ENCODE results near the gene SHLD1.
A peak's percentile ranks its signal among the peaks of the same experiment; 100 is the strongest.

Gene SHLD1

DNA sequence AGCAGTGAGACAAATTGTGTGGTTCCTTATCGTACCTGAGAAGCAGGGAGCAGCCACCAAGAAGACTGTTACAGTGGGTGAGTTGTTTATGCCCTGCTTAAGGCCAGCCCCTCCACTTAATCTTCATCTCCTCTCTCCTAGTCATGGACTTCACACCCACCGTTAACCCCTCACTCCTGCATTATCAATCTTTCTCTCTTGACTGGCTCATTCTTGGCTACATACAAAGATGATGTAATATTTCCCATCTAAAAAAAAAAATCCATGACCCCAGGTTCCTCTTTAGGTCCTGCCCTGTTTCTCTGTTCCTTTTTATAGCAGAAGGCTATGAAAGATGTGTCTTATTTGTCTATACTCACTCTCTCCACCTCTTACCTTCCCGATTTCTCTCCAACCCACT lies 72.4 kb downstream of the SHLD1 start:
- no peak for DNase-seq

DNA sequence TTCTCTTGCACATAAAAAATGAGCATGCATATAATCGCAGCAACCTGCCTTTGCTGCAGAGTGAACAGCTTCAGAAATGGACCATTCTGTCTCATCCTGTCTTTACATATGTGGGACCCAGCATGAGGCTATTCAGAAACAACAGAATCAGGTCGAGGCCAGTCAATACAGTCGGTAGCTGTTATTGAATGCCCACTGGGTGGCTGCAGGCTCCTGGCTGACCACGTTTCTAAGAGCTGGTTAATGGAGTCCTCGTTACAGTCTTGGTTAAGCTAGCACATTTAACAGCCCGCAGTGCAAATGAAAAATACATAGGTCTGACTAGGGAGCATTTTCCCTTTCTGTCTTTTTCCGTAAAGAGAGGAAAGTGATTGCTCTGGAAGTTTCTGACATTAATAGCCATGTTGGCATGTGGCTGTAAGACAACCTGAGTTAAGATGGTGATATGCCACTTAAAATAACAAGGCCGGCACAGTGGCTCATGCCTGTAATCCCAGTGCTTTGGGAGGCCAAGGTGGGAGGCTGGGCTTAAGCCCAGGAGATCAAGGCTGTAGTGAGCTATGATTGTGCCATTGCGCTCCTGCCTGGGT lies 75.0 kb downstream of the SHLD1 start:
- DNase-seq, result no peak

DNA sequence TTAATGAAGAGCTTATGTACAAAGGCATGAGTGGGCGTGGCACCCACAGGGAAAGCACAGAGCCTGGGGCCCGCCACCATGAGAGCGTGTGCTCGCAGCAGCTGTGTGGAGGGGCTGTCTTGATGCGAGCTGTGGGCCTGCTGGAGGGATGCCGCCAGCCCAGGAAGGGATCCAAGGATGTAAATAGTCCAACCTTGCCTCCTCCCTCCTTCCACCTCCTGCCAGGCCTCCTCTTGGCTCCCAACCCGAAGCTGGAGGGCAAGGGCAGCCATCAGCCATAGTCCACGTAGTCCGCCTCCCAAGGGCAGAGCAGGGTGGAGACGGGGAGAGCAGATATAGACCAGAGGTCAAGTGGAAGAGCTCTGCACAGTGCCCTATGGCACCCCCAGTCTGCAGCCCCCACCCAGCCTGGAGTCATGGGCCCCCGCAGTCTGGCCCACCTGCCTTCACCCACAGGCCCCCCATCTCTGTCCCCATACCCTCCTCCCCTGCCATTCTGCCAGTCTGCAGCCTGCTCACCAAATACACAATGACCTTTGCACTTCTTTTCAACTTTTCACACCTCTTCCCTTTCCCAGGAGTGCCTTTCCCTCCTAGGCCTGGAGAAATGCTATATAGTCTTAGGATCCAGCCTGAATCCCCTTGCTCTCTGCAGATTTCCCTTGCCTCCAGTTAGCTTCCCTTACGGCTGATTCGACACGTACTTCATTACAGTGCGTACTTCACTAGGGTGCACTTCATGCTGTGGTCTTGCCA lies 77.1 kb downstream of the SHLD1 start:
- no peak for DNase-seq

DNA sequence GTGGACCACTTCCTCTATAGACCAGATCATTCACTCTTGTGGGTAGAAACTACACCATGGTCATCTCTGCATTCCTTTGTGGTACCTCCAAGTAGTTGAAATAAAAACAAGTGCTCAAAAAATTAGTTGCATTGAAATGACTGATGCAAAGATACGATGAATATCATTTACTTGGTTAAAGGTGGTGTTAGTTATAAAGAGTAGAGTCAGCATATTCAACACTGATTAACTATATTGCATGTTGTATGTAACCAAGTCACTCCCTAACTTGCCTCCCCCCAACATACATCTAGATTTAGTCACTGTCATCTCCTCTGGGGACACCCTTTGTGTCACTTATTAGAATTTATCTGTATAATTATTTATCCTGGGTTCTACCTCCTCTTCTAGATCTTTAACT lies 77.7 kb downstream of the SHLD1 start:
- no peak for DNase-seq

DNA sequence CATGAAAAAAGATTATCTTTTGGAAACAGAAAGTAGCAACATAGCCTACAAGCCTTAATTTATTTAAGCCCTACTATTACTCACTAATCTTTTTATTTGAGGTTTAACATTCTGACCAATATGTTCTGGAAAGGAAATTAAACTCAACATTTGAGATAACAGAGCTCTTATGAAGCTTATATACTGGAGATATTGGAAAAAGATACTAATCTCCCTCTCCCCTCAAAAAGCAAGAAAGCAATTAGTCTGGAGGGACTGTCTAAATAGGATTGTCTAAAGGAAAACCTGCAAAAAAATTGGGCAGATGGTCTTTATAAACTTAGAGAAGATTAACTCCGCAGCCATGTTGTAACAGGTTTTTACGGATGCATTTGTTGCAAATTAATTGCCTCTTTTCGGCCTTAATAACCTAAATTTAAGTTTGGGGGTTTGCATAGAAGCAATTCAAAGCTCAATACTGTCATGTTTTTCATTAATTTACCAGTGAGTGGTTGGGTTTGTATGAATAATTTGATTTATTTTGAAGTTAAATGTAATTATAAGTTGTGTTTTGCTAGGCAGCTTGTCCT lies 79.1 kb downstream of the SHLD1 start:
- no peak for DNase-seq

DNA sequence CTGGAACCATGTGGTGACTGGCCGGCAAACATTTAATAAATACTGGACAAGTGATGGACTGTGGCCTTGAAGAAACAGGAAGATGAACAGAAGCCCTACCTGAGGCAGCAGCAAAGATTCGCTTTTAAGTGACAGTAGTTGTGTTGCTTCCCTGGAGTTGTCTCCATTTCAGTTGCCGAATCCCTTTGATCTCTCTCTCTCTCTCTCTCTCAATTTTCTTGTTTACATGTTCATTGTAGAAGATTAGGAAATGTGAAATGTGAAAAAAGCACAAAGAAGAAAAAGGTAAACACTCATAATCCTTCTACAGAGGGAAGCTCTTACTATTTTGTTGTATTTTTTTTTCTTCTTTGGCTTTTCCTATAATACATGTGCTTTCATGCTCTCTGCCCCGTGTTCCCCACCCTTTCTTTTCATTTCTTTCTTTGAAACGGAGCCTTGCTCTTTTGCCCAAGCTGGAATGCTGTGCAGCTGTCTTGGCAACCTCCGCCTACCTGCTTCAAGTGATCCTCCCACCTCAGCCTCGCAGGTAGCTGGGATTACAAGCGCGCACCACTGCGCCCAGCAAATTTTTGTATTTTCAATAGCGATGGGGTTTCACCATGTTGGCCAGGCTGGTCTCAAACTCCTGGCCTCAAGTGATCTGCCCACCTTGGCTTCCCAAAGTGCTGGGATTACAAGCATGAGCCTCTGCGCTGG lies 81.5 kb downstream of the SHLD1 start:
- DNase-seq, result no peak

DNA sequence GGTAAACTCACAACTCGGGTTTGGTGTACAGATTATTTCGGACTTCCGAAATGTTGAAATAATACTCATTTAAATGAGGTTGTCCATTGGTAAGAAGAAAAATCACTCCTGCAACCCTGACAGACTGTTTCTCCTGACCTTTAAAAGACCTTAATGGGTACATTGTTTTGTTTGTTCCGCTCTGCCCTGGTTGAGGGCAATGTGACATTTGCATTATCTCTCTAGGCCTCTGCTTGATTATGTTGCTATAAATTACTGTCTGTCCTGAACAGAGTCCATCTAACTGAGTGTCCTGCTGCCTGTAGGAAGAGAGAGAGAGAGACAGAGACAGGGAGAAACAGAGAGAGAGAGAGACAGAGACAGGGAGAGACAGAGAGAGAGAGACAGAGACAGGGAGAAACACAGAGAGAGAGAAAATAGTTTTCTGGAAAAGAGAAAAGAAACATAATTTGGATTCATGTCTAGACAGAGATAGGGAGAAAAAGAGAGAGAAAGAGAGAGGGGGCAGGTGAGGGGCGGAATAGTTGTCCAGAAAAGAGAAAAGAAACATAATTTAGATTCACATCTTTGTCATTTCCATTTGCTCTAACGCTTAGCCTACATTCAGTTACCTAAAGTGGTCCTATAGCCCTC lies 83.2 kb downstream of the SHLD1 start:
- DNase-seq, result peak in 1 of 2 experiments; percentile 47

DNA sequence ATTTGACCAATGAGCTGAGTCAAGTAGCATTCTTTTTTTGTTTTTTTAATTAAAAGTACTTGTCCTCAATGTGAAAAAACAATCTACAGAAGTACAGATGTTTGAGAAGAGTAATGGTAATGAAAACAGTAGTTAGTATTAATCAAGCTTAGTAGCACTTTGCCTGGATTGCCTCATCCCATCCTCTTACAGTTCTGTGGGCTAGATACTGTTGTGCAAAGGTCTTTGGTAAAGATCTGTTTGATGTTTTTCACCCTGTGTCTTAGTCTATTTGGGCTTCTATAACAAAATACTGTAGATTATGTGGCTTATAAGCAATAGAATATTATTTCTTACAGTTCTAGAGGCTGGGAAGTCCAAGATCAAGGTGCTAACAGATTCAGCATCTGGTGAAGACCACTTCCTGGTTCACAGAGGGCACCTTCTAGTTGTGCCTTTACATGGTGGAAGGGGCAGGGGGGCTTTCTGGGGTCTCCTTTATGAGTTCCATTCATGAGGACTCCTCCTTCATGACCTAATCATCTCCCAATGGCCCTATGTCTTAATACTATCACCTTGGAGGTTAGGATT lies 84.3 kb downstream of the SHLD1 start:
- DNase-seq, result no peak

DNA sequence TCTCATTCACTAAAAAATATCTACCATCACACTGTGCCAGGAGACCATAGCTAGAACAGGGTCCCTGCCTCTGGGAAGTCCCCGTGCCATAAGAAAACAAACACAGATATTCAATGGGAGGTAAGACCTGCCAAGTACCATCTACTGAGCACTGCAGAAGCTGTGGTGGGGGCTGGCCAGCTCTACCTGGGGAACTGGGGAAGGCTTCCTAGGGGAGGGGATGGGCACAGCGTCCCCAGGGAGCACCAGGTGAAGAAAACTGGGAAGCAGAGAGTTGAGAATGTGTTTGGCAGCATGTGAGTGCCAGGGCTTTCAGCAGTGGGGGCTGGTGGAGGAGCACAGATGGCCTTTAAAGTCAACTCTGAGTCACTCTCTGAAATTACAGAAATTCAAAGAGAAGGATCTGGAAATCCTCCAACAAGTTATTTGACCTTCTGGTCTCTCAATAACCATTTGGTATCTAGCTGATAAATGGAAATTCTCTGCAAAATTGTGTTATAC lies 85.2 kb downstream of the SHLD1 start:
- DNase-seq, result peak; percentile 66 to 75

DNA sequence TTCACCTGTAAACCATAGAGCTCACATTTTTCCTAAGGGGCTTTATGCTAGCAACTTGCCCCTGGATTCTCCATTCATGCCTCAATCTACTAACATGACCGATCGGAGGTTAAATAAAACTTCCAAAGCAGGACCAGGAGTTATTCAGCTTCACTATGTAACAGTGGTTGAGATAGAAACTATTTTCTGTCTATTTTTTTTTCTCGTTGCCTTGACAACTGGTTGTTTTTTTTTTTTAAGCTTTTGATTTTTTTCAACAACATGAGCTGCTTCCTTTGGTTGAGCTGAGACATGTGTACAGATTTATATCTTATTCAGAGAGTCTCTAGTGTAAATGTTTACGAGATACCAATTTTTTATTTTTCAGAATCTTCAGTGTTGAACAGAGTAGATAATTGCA lies 85.7 kb downstream of the SHLD1 start:
- no peak for DNase-seq

DNA sequence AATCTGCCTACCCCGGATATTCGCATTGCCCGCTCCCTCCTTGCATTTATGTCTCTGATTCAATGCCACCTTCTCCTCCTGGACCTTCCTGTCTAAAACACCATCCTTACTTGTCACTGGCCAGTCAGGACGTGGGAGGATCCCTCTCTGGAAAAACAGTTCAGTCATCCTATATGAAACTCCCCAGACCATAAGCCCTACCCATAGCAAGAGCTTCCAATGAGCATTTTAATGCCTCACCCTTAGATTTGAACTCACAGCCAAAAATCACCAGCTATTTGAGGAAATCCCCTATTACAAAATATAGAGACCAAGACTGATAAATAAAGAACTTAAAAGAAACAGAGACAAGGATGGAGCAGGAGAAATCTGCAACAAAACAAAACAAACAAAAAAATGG lies 86.4 kb downstream of the SHLD1 start:
- no peak for DNase-seq

DNA sequence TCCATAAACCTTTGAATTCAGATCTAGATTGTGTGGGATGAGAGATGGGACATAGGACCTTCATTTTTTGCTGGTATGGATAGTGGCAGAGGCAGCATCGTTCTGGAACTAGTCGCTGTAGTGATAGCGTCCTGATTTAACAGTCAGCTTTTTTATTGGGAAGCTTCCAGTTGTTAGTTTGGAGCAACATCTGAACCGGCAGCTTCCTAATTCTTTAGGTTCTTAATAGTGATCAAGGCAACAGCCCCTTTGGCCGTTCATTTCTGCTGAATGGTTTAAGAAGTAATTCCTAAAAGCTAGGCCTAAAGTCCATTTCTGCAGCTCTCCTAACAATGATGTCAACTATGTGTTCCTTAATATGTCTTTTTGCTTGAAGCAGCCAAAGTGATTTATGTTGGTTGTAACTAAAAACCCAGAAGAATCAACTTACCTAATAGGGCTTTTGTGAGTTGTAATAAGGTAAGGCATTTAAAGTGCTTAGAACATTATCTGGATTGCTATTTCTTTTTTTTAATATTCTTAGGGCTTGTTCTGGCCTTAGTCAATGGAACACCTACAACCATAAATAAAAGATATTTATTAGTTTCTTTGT lies 90.3 kb downstream of the SHLD1 start:
- DNase-seq, result no peak

DNA sequence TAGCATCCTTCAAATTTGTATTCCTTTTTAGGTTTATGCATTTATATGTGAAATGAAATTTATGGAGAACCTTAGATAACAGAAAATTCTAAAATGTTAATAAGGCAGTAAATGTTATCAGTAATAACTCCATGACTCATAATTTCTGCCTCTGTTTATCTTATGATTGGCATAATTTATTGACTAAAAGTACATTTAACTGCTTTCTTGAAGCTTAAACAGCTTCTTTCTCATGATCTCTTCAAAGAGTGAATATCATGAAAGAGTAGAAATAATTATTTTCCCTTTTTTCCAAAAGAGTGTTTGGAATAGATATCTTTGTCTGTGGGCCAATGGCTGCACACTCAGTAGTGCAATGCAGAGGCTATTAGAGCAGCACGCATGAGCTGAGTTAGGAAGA lies 91.3 kb downstream of the SHLD1 start:
- no peak for DNase-seq

DNA sequence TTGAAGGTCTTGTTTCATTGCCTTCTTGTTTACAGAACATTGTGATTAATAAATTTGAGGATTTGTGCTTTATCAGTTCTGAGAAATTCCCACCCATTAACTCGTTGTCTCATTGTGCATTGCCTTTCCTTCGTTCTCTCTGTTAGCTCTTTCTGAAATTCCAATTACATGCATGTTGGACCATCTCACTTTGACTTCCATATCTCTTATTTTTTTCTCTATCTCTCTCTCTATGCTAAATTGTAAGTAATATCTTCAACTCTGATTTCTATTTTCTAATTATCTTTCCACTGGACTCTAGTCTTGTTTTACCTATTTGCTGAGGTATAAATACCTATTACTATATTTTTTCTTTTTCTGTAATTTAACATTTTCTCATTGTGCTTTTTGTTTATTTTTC lies 92.3 kb downstream of the SHLD1 start:
- no peak for DNase-seq

DNA sequence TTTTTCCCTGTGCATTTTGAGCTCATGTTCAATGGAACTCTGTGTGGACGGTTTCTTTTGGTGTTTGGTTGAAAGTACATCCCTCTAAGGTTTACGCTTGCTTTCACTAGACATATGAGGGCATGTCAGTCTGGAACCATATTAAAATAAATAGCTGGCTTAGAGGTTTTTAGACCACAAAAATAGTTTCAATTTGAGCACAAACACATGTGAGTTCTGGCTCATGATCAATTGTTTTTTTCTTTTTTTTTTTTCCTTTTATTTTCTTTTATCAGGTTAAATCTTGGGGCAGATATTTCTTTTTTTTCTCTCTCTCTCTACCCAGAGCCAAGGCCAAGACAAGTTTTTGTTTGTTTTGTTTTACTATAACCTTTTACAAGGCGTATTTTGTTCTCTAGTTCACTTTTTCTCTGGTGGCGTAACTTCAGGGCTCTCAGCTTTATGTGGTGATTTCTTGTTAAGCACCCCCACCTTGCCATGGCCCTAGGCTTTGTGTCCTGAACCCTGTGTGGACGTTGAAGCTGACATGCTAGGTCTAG lies 92.9 kb downstream of the SHLD1 start:
- no peak for DNase-seq

DNA sequence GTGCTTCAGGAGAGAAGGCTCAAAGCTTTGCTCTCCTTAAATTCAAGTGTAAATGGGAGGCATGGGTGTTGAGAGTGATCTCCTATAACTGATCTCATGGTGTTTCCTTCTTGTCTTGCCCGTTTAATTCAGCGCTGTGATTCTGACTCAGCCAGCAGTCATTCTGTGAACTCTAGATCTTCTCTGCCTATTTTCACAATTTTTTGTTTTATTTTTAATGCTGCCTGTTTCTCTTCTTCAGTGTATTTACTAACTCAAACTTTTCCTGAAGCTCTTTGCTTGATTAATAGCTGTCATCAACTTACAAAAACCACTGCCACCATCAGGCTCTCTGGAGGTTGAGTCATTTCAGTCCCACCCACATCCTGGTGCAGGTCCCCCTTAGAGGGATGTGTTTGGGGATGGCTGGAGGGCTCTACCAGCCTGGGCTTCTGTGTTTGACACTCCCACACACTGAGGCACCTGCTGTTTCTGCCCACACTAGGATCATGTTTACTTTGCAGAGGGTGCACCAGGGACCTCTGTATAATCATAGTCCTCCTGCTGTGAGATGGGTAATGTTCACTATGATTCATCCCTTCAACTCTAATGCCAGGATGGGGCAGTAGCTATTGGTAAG lies 94.0 kb downstream of the SHLD1 start:
- peak; percentile 91 to 96 for DNase-seq

DNA sequence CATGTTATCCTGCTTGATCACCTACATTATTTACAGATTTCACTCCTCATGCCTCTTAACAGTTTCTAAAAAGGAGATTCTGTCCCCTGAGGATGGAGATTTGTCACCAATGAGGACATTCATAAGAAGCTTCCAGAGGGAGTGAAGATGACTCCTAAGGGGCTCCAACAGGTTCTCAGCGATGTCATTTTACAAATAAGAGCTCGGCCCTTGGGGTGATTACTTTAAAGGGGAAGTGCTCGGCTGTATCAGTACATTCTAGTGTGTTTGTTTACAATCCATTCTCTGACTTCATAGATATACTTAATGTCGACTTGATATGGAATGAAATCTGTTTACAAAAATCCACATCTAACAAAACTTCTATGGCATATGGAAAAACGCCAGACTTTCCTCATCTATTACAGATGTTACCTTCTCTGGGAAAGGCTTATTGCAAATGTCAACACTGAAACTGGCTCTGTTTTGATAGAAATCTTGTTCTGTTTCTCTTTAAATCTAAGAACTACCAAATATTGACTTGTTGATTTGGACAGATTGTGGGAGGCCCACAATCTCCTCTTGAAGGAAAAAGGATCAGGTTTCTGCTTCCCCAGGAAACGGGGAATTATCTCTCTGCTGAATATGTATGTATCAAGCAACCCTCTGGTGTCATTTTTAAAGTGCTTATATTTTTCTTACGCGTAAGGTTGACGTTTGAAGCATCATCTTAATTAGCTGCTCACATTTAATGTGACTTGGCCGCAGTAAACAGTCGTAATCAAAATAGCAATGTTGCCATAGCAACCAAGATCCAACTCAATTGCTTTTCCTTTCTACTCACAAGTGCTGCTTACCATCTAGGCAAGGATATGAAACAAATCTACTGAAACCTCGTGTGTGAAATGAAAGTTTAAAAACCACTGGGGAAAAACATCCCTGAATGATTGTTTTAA lies 95.7 kb downstream of the SHLD1 start:
- no peak for DNase-seq

DNA sequence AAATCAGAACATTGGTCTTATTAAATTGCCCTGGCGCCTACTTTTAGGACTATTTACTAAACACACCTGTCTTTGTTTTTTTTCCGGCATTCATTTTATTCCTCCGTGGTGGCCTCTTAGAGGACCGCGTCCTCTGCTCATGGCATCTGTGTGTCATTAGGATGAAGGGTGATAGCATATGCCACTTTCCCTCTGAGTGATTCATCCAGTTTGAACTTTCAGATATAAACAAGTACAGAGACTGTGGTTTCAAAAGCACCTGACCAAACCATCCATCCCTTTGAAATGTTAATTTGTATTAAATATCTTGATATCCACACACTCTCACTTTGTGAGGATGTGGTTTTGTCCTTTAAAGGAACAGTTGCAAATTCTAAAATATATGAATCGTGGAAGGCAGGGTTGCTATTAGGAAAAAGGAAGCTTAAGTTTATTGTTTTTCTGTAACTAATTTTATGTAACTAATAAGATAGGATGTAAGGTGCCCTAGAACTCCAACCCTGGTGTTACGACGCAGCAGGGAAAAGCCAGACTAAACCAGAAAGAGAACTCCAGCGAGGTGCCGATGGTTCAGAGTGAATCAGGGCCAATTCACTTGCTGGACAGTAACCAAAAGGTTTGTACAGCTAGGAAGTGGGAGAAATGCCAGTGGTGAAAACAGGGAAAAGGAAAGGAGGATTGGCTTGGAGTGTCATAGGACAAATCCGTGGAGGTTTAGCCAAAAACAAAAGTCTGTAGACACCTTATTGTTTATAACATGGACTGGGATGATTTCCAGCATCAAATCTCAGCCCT lies 98.7 kb downstream of the SHLD1 start:
- DNase-seq, result peak in 1 of 2 experiments; percentile 38

DNA sequence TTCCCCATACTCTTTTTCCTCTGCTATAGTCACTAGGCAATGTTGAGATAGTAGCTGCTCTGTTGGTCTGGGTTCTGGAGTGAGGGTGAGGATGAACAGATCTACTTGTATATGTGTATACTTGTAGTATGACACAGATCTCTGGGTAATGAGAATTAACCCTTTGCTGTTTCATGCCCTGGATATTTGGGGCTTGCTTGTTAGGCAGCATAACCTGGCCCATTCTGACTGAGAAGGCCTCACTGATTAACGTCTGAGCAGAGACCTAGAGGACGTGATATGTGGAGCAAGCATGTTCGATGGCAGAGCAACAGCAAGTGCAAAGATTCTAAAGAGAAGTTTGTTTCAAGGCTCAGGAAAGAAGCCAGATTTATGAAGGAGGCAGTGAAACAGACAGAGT lies 105.7 kb downstream of the SHLD1 start:
- no peak for DNase-seq

DNA sequence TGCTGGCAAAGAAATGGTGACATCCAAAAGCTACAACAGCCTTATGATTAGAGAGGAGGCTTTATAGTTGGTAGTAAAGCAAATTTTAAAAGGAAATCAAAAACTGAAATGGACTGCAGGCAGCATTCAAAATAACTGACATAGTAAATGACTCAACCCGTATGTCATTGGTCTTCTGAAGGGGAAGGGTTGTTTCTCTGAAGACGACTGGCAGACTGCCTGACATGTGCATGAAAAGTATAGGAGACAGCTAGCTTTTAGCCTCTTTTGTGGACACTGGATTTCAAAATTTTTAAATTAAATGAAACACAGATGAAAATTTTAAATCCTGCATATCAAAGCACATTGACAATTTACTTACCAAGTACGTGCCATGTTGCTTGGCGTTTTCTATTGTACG lies 109.4 kb downstream of the SHLD1 start:
- no peak for DNase-seq
